ENCODE measurements around the gene DNM1. TPM values are rescaled to one million over a fixed set of nuclear protein-coding genes. Genes with fewer than 3 reads are reported as not detected.

The DNM1 gene
- total and polyA plus RNA-seq, 10 of the 15 experiments (the other 5 are each of a cell fraction or from before 2014, with no cell fraction given), result 0.06 to 0.67 (median 0.19) TPM; not detected in 3

DNA sequence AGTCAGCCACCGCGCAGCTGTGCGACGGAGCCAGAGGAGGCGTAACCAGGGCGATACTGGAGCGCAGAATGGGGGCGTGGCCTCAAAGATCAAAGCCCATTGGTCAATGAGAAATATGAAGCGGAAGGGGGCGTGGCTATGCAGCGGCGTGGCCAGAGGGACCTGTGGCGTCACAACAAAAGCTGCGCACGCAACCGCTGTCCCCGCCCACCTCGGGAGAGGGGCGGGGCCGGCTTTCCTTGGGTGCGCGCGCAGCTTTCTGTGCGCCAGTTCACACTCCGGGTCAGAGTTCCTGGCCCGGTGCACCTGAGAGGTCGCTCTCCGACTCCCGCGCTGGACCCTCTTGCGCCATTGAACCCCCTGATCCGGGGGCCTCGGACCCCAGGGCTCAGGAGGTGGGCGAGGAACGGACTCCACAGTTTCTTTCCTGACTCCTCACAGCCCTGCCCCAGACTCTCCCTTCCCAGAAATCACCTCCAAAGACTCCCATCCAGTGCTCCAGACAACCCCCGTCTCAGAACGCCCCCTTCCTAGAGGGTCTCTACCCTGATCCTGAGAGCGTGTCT, 72.9 kb downstream of the DNM1 start, which contains the start of gene SWI5:
SWI5 (plus strand) TSS at position 269 of the 566 bp plus-strand sequence.
- H3K4me2 ChIP-seq (ENCODE audit: control insufficient read depth, insufficient read depth), result peak within 1 kb of the TSS; percentile 97
- peak within 1 kb of the TSS; percentile 95 for H3K9ac ChIP-seq (ENCODE audit: control insufficient read depth, insufficient read depth, low read length)
- H3K79me2 ChIP-seq (ENCODE audit: control insufficient read depth, insufficient read depth, low read length), result peaks cover 20% of the 10 kb centered on the region
- H3K4me1 ChIP-seq (ENCODE audit: control insufficient read depth, insufficient read depth, low read length), result 0 out of 2 replicates have a peak, but pooled peaks cover 4% of the 10 kb centered on the region
- CTCF ChIA-PET, result interaction anchor here (0.5 to 1.5 kb wide), 2 partner anchors 65 to 1350 kb away, joined by 3 to 4 read pairs; partner anchors contain the start of gene NTMT1
- peak within 1 kb of the TSS; percentile 99 for H3K4me3 ChIP-seq
- POLR2A ChIA-PET, result interaction anchor here (0.6 to 1.3 kb wide), 12 partner anchors 9 to 204 kb away, joined by 3 to 7 read pairs (median 3); partner anchors contain the start of gene URM1
- H3K27me3 ChIP-seq (replicated peaks in 1 of 2; ENCODE audit: control insufficient read depth in 2 of 2, insufficient read depth in 2 of 2, low read length in 1 of 2), result no peaks in the 10 kb centered on the region
- SMC1A ChIA-PET (ENCODE audit: uncharacterized antibody, unreplicated experiment), result interaction anchor here (0.9 to 1.2 kb wide), 4 partner anchors 16 to 116 kb away, joined by 3 to 5 read pairs (median 4); partner anchors contain the start of gene BBLN
- intact Hi-C loops (cut with micrococcal nuclease; ENCODE audit: unreplicated experiment) (loop anchor here (1.0 kb wide), 1 partner anchor 46 kb away; the partner anchor contains the start of genes COQ4 and TRUB2), in situ Hi-C loops (cut with MboI) (no loop called here)
- RAD21 ChIA-PET (ENCODE audit: unreplicated experiment), result interaction anchor here (0.9 to 1.0 kb wide), 2 partner anchors 19 to 148 kb away, joined by 3 to 4 read pairs; no protein-coding TSS in a partner anchor
- H4K20me1 ChIP-seq (ENCODE audit: control insufficient read depth, insufficient read depth), result no peaks in the 10 kb centered on the region
- FAIRE-seq (peak; percentile 97), ATAC-seq (peak; percentile 98), DNase-seq (ENCODE audit: low read depth, low spot score) (peak; percentile 99)
- BruUV-seq (replicated peaks), result no TSS peak
- peaks cover 2 to 7% of the 10 kb centered on the region in 2 experiments for H3K36me3 ChIP-seq (ENCODE audit: control insufficient read depth in 2 of 2, insufficient read depth in 2 of 2, low read length in 1 of 2)
- no peaks in the 10 kb centered on the region for H3K9me3 ChIP-seq (replicated peaks; ENCODE audit: control insufficient read depth, insufficient read depth, low read length)
- peak within 1 kb of the TSS; percentile 89 for H3K27ac ChIP-seq (ENCODE audit: control insufficient read depth, insufficient read depth)
- WGBS (ENCODE audit: insufficient coverage, insufficient replicate concordance, low lambda C conversion rate, missing lambda C conversion rate), result under 1% methylated on average over 38 of the region's 38 CpGs
- H2AFZ ChIP-seq (ENCODE audit: control insufficient read depth, low read depth, low read length), result peak within 1 kb of the TSS; percentile 89
- peak; percentile 91 for TF ChIP-seq SP1 (IDR thresholded peaks at IDR 0.05; ENCODE audit: low read depth, low read length)
- TF ChIP-seq, protein P1, sequence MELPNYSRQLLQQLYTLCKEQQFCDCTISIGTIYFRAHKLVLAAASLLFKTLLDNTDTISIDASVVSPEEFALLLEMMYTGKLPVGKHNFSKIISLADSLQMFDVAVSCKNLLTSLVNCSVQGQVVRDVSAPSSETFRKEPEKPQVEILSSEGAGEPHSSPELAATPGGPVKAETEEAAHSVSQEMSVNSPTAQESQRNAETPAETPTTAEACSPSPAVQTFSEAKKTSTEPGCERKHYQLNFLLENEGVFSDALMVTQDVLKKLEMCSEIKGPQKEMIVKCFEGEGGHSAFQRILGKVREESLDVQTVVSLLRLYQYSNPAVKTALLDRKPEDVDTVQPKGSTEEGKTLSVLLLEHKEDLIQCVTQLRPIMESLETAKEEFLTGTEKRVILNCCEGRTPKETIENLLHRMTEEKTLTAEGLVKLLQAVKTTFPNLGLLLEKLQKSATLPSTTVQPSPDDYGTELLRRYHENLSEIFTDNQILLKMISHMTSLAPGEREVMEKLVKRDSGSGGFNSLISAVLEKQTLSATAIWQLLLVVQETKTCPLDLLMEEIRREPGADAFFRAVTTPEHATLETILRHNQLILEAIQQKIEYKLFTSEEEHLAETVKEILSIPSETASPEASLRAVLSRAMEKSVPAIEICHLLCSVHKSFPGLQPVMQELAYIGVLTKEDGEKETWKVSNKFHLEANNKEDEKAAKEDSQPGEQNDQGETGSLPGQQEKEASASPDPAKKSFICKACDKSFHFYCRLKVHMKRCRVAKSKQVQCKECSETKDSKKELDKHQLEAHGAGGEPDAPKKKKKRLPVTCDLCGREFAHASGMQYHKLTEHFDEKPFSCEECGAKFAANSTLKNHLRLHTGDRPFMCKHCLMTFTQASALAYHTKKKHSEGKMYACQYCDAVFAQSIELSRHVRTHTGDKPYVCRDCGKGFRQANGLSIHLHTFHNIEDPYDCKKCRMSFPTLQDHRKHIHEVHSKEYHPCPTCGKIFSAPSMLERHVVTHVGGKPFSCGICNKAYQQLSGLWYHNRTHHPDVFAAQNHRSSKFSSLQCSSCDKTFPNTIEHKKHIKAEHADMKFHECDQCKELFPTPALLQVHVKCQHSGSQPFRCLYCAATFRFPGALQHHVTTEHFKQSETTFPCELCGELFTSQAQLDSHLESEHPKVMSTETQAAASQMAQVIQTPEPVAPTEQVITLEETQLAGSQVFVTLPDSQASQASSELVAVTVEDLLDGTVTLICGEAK (IDR thresholded peaks at IDR 0.05; ENCODE audit: borderline replicate concordance), result peak; percentile 50; the same call in 1 of the 2 replicates
- TF ChIP-seq NFYB (IDR thresholded peaks at IDR 0.05; ENCODE audit: insufficient read depth, low read depth, low read length), result peak; percentile 70
- TF ChIP-seq BHLHE40 (IDR thresholded peaks at IDR 0.05; ENCODE audit: borderline replicate concordance in 1 of 2, low read depth in 2 of 2, low read length in 1 of 2), result 0 out of 4 replicates have a peak, but pooled peaks of 1 of the 2 experiments have one; percentile 34
- TF ChIP-seq, protein P2, sequence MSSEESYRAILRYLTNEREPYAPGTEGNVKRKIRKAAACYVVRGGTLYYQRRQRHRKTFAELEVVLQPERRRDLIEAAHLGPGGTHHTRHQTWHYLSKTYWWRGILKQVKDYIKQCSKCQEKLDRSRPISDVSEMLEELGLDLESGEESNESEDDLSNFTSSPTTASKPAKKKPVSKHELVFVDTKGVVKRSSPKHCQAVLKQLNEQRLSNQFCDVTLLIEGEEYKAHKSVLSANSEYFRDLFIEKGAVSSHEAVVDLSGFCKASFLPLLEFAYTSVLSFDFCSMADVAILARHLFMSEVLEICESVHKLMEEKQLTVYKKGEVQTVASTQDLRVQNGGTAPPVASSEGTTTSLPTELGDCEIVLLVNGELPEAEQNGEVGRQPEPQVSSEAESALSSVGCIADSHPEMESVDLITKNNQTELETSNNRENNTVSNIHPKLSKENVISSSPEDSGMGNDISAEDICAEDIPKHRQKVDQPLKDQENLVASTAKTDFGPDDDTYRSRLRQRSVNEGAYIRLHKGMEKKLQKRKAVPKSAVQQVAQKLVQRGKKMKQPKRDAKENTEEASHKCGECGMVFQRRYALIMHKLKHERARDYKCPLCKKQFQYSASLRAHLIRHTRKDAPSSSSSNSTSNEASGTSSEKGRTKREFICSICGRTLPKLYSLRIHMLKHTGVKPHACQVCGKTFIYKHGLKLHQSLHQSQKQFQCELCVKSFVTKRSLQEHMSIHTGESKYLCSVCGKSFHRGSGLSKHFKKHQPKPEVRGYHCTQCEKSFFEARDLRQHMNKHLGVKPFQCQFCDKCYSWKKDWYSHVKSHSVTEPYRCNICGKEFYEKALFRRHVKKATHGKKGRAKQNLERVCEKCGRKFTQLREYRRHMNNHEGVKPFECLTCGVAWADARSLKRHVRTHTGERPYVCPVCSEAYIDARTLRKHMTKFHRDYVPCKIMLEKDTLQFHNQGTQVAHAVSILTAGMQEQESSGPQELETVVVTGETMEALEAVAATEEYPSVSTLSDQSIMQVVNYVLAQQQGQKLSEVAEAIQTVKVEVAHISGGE (CRISPR knock-in tag; IDR thresholded peaks at IDR 0.05), result peak; percentile 49; the same call in 1 of the 2 replicates
- no peak for TF ChIP-seq ZBTB4 (CRISPR knock-in tag; IDR thresholded peaks at IDR 0.05)
- TF ChIP-seq KDM1A (IDR thresholded peaks at IDR 0.05; ENCODE audit: borderline replicate concordance), result no peak
- TF ChIP-seq CBFB (IDR thresholded peaks at IDR 0.05; ENCODE audit: low read depth), result peak; percentile 77
- TF ChIP-seq NBN (IDR thresholded peaks at IDR 0.05), result 0 out of 2 replicates have a peak, but pooled peaks have one; percentile 37
- TF ChIP-seq ZNF622 (IDR thresholded peaks at IDR 0.05), result no peak
- TF ChIP-seq ATF7 (IDR thresholded peaks at IDR 0.05; ENCODE audit: low read depth), result 0 out of 2 replicates have a peak, but pooled peaks have one; percentile 25
- TF ChIP-seq NR2F1 (conservative IDR thresholded peaks at IDR 0.05), result peak; percentile 99
